GM15510 (cell line): ENCODE results near the gene DNAJA1.

Experiments
- POLR2A ChIP-seq: IDR thresholded peaks from 3 replicates; pipeline ENCODE4 v1.6.1; 2011; ENCODE audit warnings: borderline replicate concordance; ENCODE audit not compliant: insufficient read length; ENCODE audit errors: extremely low read depth

Gene DNAJA1

DNA sequence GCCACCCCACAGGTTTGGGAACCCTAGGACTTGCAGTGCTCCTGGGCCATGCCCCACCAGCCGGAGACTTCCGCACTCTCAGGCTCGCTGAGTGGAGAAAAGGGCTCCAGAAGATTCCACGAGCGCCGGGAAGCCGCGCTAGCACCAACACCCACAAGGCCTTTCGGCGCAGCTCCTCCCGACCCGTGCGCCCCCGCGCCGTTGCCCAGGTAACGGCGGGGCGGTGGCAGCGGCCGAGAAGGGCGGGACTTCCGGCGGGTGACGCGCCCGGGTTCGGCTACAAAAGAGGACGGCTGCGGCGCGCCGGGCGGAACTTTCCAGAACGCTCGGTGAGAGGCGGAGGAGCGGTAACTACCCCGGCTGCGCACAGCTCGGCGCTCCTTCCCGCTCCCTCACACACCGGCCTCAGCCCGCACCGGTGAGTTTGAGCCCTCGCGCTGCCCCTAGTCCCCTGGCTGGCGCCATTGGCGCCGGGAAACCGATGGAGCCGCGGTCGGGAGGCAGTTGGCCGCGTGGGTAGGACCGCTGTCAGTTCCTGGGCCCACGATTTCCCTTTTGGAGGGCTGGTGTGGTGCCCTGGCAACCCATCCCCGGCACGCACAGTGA is at the start of gene DNAJA1:
Gene DNAJA1, plus strand, starts transcription at position 308 of the 606 bp plus-strand sequence. CDS start 1,212 bp downstream, outside the sequence.
- peak; percentile 99 for TF ChIP-seq POLR2A

GRCh38 chr9:32978051-32978450 is 47.0 kb upstream of the DNAJA1 start:
- TF ChIP-seq POLR2A = no peak

DNA sequence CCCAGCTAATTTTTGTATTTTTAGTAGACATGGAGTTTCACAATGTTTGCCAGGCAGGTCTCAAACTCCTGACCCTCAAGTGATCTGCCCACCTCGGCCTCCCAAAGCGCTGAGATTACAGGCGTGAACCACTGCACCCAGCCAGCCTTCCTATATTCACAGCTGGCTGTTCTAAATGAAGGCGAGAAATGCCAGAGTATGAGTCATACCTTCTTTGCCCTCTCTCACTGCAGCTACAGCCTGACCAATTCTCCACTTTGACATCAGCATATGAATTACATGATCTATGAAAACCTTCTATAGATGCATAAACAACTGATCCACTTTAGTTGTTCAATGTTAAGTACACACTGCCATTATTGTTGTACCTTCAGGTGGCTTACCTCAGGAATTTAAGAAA is 38.1 kb upstream of the DNAJA1 start:
- no peak for TF ChIP-seq POLR2A

- TF ChIP-seq POLR2A = no peak
Measured at GRCh38 chr9:32989660-32990059, 35.4 kb upstream of the DNAJA1 start.

- TF ChIP-seq POLR2A = no peak
Measured at GRCh38 chr9:32991897-32992594, 33.0 kb upstream of the DNAJA1 start.

DNA sequence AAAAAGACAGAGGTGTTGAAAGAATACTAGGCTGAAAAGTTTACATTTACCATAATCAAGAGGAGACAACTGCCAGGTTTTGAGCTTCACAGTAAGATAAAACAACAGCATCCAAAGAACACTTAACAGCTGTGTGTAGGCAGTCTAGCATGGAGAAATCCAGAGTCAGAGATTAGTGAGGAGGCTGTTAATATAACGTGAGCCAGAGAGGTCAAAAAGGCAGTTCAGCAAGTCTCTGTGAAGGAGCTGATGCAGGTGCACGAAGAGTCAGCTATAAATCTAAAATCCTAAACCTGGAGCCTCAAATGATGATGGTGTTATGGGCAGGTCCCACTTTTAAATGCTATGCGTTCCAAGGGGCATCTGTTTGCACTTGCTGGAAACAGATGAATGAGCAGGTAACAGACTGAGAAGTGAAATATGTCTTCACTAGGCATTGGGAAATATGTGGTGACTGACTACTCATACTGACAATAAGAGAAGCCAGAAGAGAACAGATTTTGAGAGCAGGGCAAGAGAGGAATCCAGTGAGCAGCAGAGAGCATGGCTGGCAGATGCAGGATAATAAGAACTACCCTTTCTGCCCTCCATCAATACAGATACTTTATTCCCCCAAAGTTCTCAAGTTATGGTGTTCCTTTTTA is 32.4 kb upstream of the DNAJA1 start:
- no peak for TF ChIP-seq POLR2A

DNA sequence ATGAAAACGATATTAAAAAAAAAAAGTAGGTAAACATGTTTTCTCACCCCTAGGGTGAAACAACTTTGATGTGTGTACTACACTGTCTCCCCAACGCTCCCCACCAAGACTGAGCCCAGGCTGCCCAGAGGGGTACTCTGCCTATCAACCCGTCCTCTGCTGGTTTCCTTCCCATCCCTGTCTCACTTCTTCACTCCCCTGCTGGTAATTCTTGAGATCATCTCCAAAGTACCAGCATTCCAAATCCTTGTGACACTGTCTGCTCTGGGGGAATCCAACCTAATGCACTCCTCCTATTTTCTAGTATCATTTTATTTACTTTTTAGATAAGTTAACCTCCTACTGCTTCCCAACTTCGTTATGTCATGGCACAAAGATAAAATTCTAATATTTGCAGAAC is 17.3 kb upstream of the DNAJA1 start:
- no peak for TF ChIP-seq POLR2A

DNA sequence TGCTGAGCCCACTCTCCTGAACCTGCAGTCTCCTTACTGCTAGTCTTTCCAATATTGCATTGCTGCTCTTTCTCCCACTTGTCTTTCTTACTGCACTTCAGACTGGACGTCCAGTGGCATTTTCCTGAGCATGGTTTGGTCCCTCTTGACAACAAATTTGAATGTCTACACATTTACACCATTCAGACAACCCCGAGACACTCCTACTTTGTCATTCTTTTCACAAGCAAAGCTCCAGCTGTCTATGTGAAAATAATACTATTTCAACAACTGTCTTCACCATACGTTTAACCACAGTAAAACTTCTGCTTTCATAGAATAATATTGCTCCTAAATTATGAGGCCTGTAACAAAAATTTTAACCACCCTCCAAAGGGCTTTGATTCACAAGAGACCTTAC is 13.2 kb upstream of the DNAJA1 start:
- TF ChIP-seq POLR2A = no peak

GRCh38 chr9:33012328-33013069 is 12.6 kb upstream of the DNAJA1 start:
- TF ChIP-seq POLR2A = no peak

DNA sequence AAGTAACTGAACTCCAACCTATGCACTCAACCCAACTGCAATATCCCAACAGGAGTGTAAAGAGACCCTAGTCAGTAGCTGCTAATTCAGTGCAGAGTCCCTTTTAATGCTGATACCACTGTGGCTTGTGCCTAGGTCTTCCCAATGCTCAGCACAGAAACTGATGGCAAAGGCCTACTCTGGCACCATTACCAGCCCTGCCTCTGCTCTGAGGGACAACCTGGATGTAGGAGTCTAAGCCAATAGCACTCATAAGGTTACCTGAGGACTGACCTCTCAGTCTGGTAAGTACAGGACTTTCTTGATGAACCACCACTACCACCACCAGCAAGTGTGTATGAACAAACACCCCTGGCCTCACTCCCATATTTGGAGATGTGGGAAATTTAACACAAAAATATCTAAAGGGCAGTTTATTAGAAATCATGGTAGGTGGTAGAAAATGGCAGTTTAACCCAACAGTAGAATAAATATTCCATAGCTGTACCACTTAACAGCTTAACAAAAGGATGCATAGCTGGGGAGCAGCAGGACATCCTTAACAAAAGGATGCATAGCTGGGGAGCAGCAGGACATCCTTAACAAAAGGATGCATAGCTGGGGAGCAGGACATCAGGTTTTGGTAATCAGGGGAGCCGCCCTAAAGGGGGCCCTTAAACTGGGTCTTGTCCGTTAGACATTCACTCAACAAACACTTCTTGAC is 11.0 kb upstream of the DNAJA1 start:
- TF ChIP-seq POLR2A = no peak

DNA sequence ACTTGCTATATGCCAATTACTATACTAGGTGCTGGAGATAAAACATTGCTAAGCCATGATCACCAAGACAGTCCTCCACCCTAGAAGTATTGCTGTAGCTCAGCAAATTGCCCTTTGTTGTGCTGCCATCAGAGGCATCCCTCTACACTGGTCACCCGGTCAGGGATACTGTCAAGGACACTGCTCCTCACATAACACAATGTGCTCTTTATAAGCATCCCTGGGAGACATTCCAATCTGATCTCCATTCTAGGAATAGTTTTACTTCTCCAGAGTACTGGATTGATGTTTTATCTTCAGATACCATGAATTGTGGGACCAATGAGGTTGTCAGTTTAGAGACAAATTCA is 10.4 kb upstream of the DNAJA1 start:
- no peak for TF ChIP-seq POLR2A

DNA sequence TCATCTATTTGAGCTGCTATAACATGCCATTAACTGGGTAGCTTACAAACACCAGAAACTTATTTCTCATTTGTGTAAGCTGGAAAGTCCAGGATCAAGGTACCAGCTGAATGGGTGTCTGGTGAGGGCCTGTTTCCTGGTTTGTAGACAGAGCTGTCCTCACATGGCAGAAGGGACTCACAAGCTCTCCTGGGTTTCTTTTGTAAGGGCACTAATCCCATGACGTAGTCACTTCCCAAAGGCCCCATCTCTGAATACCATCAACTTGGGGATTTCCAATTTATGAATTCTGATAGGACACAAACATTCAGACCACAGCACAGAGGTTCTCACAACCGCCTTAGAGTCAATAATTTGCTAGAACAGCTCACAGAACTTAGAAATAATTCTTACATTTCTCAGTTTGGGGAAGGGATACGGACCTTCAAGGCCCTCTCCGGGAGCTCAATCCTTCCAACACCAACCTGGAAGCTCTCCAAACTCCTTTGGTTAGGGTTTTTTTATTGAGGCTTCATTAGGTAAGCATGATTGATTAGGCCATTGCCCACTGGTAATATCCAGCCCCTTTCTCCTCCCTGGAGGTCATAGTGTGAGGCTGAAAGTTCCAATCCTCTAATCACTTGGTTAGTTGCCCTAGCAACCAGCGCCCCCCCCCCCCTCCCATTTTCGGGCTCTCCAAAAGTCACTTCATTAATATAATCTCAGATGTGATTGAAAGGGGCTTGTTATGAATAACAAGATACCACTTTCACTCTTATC is 7.6 kb upstream of the DNAJA1 start:
- no peak for TF ChIP-seq POLR2A

GRCh38 chr9:33019797-33020196 is 5.3 kb upstream of the DNAJA1 start:
- TF ChIP-seq POLR2A = no peak

GRCh38 chr9:33022303-33022702 is 2.8 kb upstream of the DNAJA1 start:
- no peak for TF ChIP-seq POLR2A
